RWPE2 (cell line): Measurements from ENCODE around the gene HAUS7.
"Not testable (repeated sequence)": the region's sequence is repeated elsewhere in the genome, so short reads cannot be mapped to it uniquely, and the experiment has no call there.

Source experiments
- ATAC-seq: fragments of 200-7000 bp; cut with Tn5 transposase; 3 replicates; pipeline ENCODE4 v1.9.1; 2021; ENCODE audit warnings: low read depth
- DNase-seq: peaks from one replicate; pipeline ENCODE4 v3.0.0-alpha.2; 2020; ENCODE audit warnings: low spot score
- H3K27ac ChIP-seq: fragments of 450-650 bp; 2 replicates; pipeline ENCODE4 v1.5.1; 2017; ENCODE audit warnings: mild to moderate bottlenecking; ENCODE audit not compliant: poor library complexity, severe bottlenecking
- H3K27me3 ChIP-seq: fragments of 250-450 bp; sonication (Bioruptor Pico); 2 replicates; pipeline ENCODE4 v1.5.1; 2021; ENCODE audit warnings: mild to moderate bottlenecking, moderate library complexity; ENCODE audit not compliant: insufficient read depth, poor library complexity, severe bottlenecking
- H3K36me3 ChIP-seq: fragments of 250-450 bp; sonication (Bioruptor Pico); 2 replicates; pipeline ENCODE4 v1.5.1; 2020; ENCODE audit warnings: low read depth, mild to moderate bottlenecking, moderate library complexity
- H3K4me1 ChIP-seq: fragments of 250-450 bp; sonication (Bioruptor Pico); 2 replicates; pipeline ENCODE4 v1.5.1; 2021; ENCODE audit warnings: mild to moderate bottlenecking, moderate library complexity; ENCODE audit not compliant: insufficient read depth, poor library complexity, severe bottlenecking
- H3K4me3 ChIP-seq: fragments of 250-450 bp; sonication (Bioruptor Pico); 2 replicates; pipeline ENCODE4 v1.5.1; 2021; ENCODE audit warnings: mild to moderate bottlenecking, moderate library complexity; ENCODE audit not compliant: severe bottlenecking
- H3K9me3 ChIP-seq: fragments of 250-450 bp; sonication (Bioruptor Pico); 2 replicates; pipeline ENCODE4 v1.5.1; 2021; ENCODE audit warnings: mild to moderate bottlenecking, moderate library complexity; ENCODE audit not compliant: severe bottlenecking
- TF ChIP-seq, protein P1 (sequence below): fragments of 450-650 bp; IDR thresholded peaks from one replicate; pipeline ENCODE4 v1.5.1; 2017; ENCODE audit warnings: mild to moderate bottlenecking, moderate library complexity; ENCODE audit not compliant: poor library complexity, severe bottlenecking

HAUS7 gene

DNA sequence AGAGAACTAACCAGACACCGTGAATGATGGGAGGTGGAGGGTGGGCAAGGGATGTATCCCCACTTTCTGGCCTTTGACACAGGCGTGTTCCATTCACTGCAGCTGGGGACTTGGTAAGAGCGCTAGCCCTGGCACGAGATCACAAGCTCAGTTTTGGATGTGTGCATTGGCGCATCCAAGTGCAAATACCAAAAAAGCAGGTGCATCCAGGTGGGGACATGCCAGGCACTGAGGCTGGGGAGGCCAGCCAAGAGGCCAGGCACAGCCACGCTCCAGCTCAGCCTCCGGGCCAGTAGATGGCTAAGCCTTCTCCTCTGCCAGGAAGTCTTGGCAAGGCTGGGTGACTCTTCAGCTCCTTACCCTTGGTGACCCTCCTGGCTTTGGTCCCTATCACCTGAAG is 63.5 kb downstream of the HAUS7 start:
- H3K27ac ChIP-seq: no peak overlapping the region
- no peak overlapping the region for H3K4me3 ChIP-seq
- no peaks in the 10 kb centered on the region for H3K9me3 ChIP-seq
- no peaks in the 10 kb centered on the region for H3K36me3 ChIP-seq
- H3K27me3 ChIP-seq: no peaks in the 10 kb centered on the region
- TF ChIP-seq, protein P1, sequence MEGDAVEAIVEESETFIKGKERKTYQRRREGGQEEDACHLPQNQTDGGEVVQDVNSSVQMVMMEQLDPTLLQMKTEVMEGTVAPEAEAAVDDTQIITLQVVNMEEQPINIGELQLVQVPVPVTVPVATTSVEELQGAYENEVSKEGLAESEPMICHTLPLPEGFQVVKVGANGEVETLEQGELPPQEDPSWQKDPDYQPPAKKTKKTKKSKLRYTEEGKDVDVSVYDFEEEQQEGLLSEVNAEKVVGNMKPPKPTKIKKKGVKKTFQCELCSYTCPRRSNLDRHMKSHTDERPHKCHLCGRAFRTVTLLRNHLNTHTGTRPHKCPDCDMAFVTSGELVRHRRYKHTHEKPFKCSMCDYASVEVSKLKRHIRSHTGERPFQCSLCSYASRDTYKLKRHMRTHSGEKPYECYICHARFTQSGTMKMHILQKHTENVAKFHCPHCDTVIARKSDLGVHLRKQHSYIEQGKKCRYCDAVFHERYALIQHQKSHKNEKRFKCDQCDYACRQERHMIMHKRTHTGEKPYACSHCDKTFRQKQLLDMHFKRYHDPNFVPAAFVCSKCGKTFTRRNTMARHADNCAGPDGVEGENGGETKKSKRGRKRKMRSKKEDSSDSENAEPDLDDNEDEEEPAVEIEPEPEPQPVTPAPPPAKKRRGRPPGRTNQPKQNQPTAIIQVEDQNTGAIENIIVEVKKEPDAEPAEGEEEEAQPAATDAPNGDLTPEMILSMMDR: no peak
- no peaks in the 10 kb centered on the region for H3K4me1 ChIP-seq
- DNase-seq: no peak
- ATAC-seq: no peak

GRCh38 chrX:153406011-153406410 is 64.4 kb downstream of the HAUS7 start:
- ATAC-seq (no peak), DNase-seq (no peak)
- Histone ChIP-seq H3K4me1 (no peaks in the 10 kb centered on the region), H3K4me3 (no peak overlapping the region), H3K27ac (no peak overlapping the region), H3K36me3 (no peaks in the 10 kb centered on the region), H3K9me3 (no peaks in the 10 kb centered on the region), H3K27me3 (no peaks in the 10 kb centered on the region)
- TF ChIP-seq, protein P1: no peak

- Histone ChIP-seq H3K36me3 (no peaks in the 10 kb centered on the region), H3K9me3 (no peaks in the 10 kb centered on the region), H3K27me3 (no peaks in the 10 kb centered on the region), H3K4me3 (no peak overlapping the region), H3K27ac (no peak overlapping the region), H3K4me1 (no peaks in the 10 kb centered on the region)
- TF ChIP-seq, protein P1: no peak
- ATAC-seq (no peak), DNase-seq (no peak)
Observed at GRCh38 chrX:153405426-153405825, 65.0 kb downstream of the HAUS7 start.

- ATAC-seq, H3K27me3 ChIP-seq, H3K36me3 ChIP-seq, DNase-seq, H3K4me1 ChIP-seq, H3K4me3 ChIP-seq, H3K9me3 ChIP-seq, H3K27ac ChIP-seq: not testable (repeated sequence)
Observed at GRCh38 chrX:153404333-153404732, 66.0 kb downstream of the HAUS7 start.

GRCh38 chrX:153401133-153401764 is 69.1 kb downstream of the HAUS7 start, which contains the start of gene PNMA6E:
PNMA6E (minus strand) TSS chrX:153401350; CDS start chrX:153398849, 2,501 bp downstream.
- Histone ChIP-seq H3K4me3 (no peak within 1 kb of the TSS), H3K36me3 (no peaks in the 10 kb centered on the region), H3K4me1 (no peaks in the 10 kb centered on the region), H3K9me3 (no peaks in the 10 kb centered on the region), H3K27ac (no peak within 1 kb of the TSS), H3K27me3 (no peaks in the 10 kb centered on the region)
- TF ChIP-seq, protein P1: no peak
- DNase-seq (no peak), ATAC-seq (no peak)
